GM12875 (cell line): Measurements from ENCODE around the gene SCGB3A1.

Experiments
- H3K4me3 ChIP-seq: one replicate; pipeline ENCODE4 v1.5.1; 2011; ENCODE audit warnings: low read depth, low read length, control low read depth
- TF ChIP-seq, protein P1 (sequence below): IDR thresholded peaks from 2 replicates; pipeline ENCODE4 v1.5.1; 2011; ENCODE audit warnings: low read depth, mild to moderate bottlenecking, control low read depth, inconsistent platforms, low read length, moderate library complexity, borderline replicate concordance; ENCODE audit not compliant: insufficient read depth

Gene SCGB3A1

GRCh38 chr5:180623844-180624243, 32.5 kb upstream of the SCGB3A1 start:
- no peak overlapping the region for H3K4me3 ChIP-seq
- TF ChIP-seq, protein P1, sequence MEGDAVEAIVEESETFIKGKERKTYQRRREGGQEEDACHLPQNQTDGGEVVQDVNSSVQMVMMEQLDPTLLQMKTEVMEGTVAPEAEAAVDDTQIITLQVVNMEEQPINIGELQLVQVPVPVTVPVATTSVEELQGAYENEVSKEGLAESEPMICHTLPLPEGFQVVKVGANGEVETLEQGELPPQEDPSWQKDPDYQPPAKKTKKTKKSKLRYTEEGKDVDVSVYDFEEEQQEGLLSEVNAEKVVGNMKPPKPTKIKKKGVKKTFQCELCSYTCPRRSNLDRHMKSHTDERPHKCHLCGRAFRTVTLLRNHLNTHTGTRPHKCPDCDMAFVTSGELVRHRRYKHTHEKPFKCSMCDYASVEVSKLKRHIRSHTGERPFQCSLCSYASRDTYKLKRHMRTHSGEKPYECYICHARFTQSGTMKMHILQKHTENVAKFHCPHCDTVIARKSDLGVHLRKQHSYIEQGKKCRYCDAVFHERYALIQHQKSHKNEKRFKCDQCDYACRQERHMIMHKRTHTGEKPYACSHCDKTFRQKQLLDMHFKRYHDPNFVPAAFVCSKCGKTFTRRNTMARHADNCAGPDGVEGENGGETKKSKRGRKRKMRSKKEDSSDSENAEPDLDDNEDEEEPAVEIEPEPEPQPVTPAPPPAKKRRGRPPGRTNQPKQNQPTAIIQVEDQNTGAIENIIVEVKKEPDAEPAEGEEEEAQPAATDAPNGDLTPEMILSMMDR: no peak

DNA sequence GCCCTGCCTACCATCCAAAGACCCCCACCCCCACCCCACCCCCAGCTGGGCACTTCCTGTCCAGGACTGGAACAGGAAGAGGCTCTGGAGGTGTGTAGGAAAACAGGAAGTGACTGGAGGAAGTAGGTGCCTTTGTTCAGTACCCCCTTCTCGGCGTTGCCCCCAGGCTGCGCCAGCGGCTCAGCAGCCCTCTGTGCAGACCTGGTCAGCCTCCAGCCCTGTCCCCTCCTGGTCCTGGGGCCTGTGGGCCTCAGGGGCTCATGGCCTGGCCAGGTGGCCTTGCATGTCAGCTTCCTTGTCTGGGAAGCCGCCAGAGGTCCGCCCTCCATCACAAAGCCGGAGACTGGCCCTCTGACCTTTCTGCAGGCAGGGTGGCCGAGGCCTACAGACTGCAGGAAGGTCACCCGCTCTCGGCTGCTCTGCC, 32.1 kb upstream of the SCGB3A1 start:
- TF ChIP-seq, protein P1: no peak
- no peak overlapping the region for H3K4me3 ChIP-seq

DNA sequence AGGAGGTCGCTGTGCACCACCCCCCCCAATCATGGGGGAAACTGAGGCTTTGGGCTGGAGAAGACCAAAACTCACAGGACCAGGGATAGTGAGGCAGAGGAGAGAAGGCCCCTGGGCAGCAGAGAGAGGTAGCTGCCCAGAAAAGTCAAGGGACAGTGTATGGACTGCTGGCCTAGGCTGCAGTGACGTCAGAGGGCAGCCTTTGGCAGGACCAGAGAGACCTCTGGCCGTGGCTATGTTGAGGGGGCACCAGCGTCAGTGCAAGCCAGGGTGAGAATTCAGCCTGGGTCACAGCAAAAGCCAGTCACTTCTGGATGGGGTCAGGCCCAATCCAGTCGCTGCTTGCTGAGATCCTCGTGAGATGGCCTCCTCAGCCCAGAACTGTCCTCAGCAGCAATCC, 31.6 kb upstream of the SCGB3A1 start:
- TF ChIP-seq, protein P1: no peak

DNA sequence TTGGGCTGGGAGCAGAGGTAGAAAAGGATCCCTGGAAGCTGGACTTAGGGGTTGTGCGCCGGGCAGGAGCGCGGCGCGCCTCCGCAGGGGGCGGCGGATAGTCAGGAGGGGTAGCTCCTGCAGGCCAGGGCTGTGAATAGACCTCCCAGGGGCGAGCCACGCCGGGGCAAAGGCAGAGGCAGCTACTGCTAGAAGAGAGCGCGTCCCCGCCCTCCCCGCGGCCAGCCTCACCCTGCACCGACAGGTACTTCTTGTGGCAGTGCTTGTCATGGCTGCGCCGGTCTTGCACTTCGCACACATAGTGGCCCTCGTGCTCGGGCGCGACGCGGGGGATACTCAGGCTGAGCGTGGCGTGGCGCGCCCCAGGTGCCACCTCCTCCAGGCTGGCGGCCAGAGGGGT, 30.0 kb upstream of the SCGB3A1 start:
- TF ChIP-seq, protein P1: no peak
- H3K4me3 ChIP-seq: no peak overlapping the region

More for the DNA sequence above, 31.6 kb upstream of the SCGB3A1 start:
- no peak overlapping the region for H3K4me3 ChIP-seq

GRCh38 chr5:180620014-180620413, 28.7 kb upstream of the SCGB3A1 start:
- TF ChIP-seq, protein P1: no peak
- H3K4me3 ChIP-seq: no peak overlapping the region

- no peak overlapping the region for H3K4me3 ChIP-seq
- TF ChIP-seq, protein P1: no peak
These were observed 28.2 kb upstream of the SCGB3A1 start for GRCh38 chr5:180619563-180619915.

- TF ChIP-seq, protein P1: no peak
- no peak overlapping the region for H3K4me3 ChIP-seq
These were observed 27.7 kb upstream of the SCGB3A1 start for GRCh38 chr5:180618829-180619562.
